Esophagus squamous epithelium (tissue), 5 donors: ENCODE data around the gene DUSP15. TPM values are rescaled to one million over a fixed set of nuclear protein-coding genes. Genes with fewer than 3 reads are reported as not detected.

ENCODE experiments used
- DNase-seq: peaks from one replicate; lab custom pipeline; 2025; lab: John Stamatoyannopoulos, UW
- H3K27ac ChIP-seq, 4 donors: fragments of 200-600 bp; sonication (generic); one replicate each; pipeline ENCODE4 v1.5.1; 2016 to 2019; ENCODE audit warnings: mild to moderate bottlenecking in 1 of 4
- H3K27me3 ChIP-seq, 4 donors: fragments of 200-600 bp; sonication (generic); 1 replicate in 3 of 4; 2 replicates in 1 of 4; pipeline versions ENCODE4 v1.5.1 to v1.6.0; 2017 to 2021; ENCODE audit warnings: antibody characterized with exemption in 1 of 4
- H3K36me3 ChIP-seq, 3 donors: fragments of 200-600 bp; sonication (generic); one replicate each; pipeline ENCODE4 v1.5.1; 2016 to 2019
- H3K4me1 ChIP-seq, 3 donors: fragments of 200-600 bp; sonication (generic); one replicate each; pipeline ENCODE4 v1.5.1; 2017 to 2019
- H3K4me3 ChIP-seq, 4 donors: fragments of 200-600 bp; sonication (generic); 1 replicate in 3 of 4; 2 replicates in 1 of 4; pipeline ENCODE4 v1.5.1; 2016 to 2019; ENCODE audit warnings: mild to moderate bottlenecking in 2 of 4, moderate library complexity in 1 of 4
- H3K9me3 ChIP-seq, 3 donors: fragments of 200-600 bp; sonication (generic); one replicate each; pipeline ENCODE4 v1.5.1; 2016 to 2019
- POLR2A ChIP-seq, 4 donors: fragments of 450-650 bp; IDR thresholded peaks; one replicate each; pipeline ENCODE4 v1.6.1; 2017; ENCODE audit warnings: antibody characterized with exemption in 4 of 4, mild to moderate bottlenecking in 4 of 4, moderate library complexity in 3 of 4
- WGBS, 2 donors: methylation state at CpG; one replicate each; pipeline ENCODE4 v1.1.5; 2018; 5-methylcytosine and 5-hydroxymethylcytosine counted together
- intact Hi-C: fragments of 100-400 bp; cut with DNase I; formaldehyde crosslinking; loops from one replicate; pipeline ENCODE4 v1.15.0; 2022
- total RNA-seq, 4 donors: library from RNA; depleted of rRNA; stranded (reverse); fragments of >200 nt; gene quantifications; one replicate each; pipeline ENCODE4 v1.1.0, GENCODE V29; 2016
- TF ChIP-seq, protein P1 (sequence below), 6 experiments: fragments of 450-650 bp in 4 of 6; fragments of 200-600 bp in 2 of 6; sonication (generic) in 2 of 6; IDR thresholded peaks; one replicate each; pipeline ENCODE4 v1.5.1; 2016 to 2019; ENCODE audit warnings: antibody characterized with exemption in 6 of 6, mild to moderate bottlenecking in 4 of 6, moderate library complexity in 4 of 6
- donor health status: DM: yes; HTN: yes; CAD: no.

Gene DUSP15
- total RNA-seq, 4 donors from 2014 or later: 0.32 to 0.44 (median 0.38) TPM

DNA sequence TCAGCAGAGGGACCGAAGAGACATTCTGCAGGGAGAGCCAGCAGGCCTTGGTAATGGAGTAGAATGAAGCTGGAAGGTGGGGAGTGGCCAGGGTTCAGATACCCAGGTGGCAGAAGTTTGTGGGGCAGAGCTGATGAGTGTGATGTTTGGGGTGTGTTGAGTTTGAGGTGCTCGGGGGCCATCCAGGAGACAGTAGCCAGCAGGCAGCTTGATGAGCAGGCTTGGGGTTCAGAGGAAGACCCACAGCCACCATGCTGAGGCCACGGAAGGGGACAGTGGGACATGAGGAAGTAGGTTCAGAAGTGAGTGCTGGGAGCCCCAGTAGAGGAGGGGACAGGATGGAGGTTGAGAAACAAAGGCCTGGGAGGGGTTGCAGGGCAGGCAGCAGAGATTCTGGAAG, 13.8 kb downstream of the DUSP15 start:
- H3K4me3 ChIP-seq: no peak overlapping the region
- TF ChIP-seq, protein P1, sequence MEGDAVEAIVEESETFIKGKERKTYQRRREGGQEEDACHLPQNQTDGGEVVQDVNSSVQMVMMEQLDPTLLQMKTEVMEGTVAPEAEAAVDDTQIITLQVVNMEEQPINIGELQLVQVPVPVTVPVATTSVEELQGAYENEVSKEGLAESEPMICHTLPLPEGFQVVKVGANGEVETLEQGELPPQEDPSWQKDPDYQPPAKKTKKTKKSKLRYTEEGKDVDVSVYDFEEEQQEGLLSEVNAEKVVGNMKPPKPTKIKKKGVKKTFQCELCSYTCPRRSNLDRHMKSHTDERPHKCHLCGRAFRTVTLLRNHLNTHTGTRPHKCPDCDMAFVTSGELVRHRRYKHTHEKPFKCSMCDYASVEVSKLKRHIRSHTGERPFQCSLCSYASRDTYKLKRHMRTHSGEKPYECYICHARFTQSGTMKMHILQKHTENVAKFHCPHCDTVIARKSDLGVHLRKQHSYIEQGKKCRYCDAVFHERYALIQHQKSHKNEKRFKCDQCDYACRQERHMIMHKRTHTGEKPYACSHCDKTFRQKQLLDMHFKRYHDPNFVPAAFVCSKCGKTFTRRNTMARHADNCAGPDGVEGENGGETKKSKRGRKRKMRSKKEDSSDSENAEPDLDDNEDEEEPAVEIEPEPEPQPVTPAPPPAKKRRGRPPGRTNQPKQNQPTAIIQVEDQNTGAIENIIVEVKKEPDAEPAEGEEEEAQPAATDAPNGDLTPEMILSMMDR (IDR thresholded peaks at IDR 0.05): no peak
- no peak for TF ChIP-seq POLR2A (IDR thresholded peaks at IDR 0.05)
- peaks cover 12 to 31% (median 16%) of the 10 kb centered on the region in 3 donors for H3K4me1 ChIP-seq
- no peak overlapping the region for H3K27ac ChIP-seq
- H3K27me3 ChIP-seq: peaks cover 0 to 97% (median 0%) of the 10 kb centered on the region in 4 donors
- H3K36me3 ChIP-seq: no peaks in the 10 kb centered on the region
- no peaks in the 10 kb centered on the region for H3K9me3 ChIP-seq
- intact Hi-C loops: loop anchor here (10.0 kb wide), 1 partner anchor 238 kb away; no protein-coding TSS in a partner anchor
- no peak for DNase-seq
- 47 to 59% methylated on average over 3 of the region's 3 CpGs for WGBS, 2 donors

DNA sequence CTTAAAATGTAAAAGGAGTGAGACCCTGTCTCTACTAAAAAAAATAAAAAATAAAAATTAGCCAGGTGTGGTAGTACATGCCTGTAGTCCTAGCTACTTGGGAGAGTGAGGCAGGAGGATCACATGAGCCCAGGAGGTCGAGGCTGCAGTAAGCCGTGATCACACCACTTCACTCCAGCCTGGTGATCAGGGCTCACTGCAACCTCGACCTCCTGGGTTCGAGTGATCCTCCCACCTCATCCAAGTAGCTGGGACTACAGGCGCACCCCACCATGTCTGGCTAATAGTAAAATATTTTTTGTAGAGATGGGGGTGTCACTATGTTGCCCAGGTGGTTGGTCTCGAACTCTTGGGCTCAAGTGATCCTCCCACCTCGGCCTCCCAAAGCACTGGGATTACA, 16.8 kb downstream of the DUSP15 start:
- no peak for DNase-seq
- Histone ChIP-seq H3K36me3 (no peaks in the 10 kb centered on the region), H3K27me3 (peaks cover 0 to 92% (median 0%) of the 10 kb centered on the region in 4 donors), H3K4me1 (peaks cover 3 to 39% (median 5%) of the 10 kb centered on the region in 3 donors), H3K9me3 (no peaks in the 10 kb centered on the region), H3K27ac (no peak overlapping the region), H3K4me3 (no peak overlapping the region)
- WGBS, 2 donors: 70% methylated on average over 5 to 7 of the region's 7 CpGs
- intact Hi-C loops: loop anchor here (5.0 to 10.0 kb wide), 2 partner anchors 99 to 241 kb away; partner anchors contain the start of gene PDRG1
- no peak for TF ChIP-seq POLR2A (IDR thresholded peaks at IDR 0.05)
- TF ChIP-seq, protein P1 (IDR thresholded peaks at IDR 0.05): no peak

DNA sequence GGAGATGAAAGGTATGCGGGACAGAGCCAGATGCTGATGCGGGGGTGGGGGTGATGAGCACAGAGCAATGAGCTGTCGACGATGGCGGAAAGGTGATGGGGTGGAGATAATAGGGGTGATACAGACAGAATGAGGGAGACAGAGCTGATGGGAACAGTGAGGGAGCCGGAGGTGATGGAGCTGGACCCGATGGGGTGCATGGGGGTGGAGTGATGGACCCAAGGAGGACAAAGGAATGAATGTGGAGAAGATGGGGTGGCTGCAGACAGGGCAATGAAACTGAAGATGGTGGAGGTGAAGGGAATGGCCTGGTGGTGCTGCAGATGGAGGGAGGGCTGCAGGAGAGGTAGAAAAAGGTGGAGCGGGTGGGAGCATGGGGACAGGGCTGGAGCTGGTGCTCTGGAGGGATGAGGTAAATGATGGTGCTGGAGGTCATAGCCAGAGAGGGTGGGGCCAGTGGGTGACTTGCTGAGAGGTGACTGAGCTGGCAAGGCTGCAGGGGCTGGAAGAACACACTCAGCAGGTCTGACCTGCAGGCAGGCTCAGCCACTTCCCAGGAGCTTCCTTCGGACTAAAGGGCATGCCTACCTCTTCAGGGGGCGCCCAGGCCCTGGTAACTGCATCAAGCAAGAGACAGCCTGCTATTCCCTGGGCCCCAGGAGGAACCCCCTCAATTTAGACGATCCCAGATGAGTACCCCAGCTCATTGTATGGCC, 18.9 kb downstream of the DUSP15 start:
- Histone ChIP-seq H3K27me3 (peaks cover 0 to 77% (median 0%) of the 10 kb centered on the region in 4 donors), H3K36me3 (no peaks in the 10 kb centered on the region), H3K4me3 (no peak overlapping the region), H3K9me3 (no peaks in the 10 kb centered on the region), H3K27ac (no peak overlapping the region), H3K4me1 (peaks cover 3 to 41% (median 5%) of the 10 kb centered on the region in 3 donors)
- no peak for TF ChIP-seq POLR2A (IDR thresholded peaks at IDR 0.05)
- TF ChIP-seq, protein P1 (IDR thresholded peaks at IDR 0.05): no peak
- 70 to 76% methylated on average over 9 to 11 of the region's 11 CpGs for WGBS, 2 donors
- intact Hi-C loops: loop anchor here (5.0 to 10.0 kb wide), 2 partner anchors 101 to 243 kb away; partner anchors contain the start of gene PDRG1
- no peak for DNase-seq

DNA sequence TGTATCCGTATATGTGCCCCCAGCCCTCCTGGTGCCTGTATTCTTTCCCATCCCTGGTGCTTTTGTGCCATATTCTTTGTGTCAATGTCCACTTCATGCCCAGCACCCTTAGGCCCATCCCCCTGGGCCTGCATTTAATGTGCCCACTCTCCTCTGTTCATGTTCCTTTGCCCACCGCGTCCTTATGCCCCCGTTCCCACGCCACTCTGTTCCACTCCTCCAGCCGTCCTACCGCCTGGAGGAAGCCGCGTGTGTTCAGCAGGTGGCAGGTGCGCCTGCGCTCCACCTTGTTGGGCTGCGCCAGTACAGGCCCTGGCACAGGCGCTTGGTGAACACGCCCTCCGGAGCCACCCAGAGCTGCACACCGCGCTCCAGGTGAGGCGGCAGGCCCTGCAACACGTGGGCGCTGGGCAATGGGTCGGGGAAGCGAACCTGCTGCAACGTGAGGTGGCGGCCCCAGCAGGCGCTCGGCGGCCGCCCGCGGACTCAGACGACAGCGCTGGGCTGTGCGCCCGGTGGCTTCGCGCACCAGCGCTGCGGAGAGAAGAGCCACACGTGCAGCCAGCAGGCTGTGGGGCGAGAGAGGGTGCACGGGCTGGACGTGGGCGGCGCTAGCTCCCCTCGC, 20.9 kb downstream of the DUSP15 start:
- intact Hi-C loops: no loop called here
- 13 to 23% methylated on average over 8 to 39 of the region's 45 CpGs for WGBS, 2 donors
- peaks cover 0 to 71% (median 0%) of the 10 kb centered on the region in 4 donors for H3K27me3 ChIP-seq
- H3K4me1 ChIP-seq: peaks cover 3 to 51% (median 13%) of the 10 kb centered on the region in 3 donors
- TF ChIP-seq POLR2A (IDR thresholded peaks at IDR 0.05): no peak
- TF ChIP-seq, protein P1 (IDR thresholded peaks at IDR 0.05): peak in 1 of 6 experiments; percentile 9
- H3K27ac ChIP-seq: no peak overlapping the region
- DNase-seq: no peak
- H3K9me3 ChIP-seq: no peaks in the 10 kb centered on the region
- no peaks in the 10 kb centered on the region for H3K36me3 ChIP-seq
- H3K4me3 ChIP-seq: peak overlapping the region in 2 of 4 donors; percentile 16 to 29
